GM21786 (cell line): ENCODE results near the gene IGSF3.
"Not testable (repeated sequence)": the region's sequence is repeated elsewhere in the genome, so short reads cannot be mapped to it uniquely, and the experiment has no call there.

ENCODE experiments used
- ATAC-seq: cut with Tn5 transposase; IDR thresholded peaks from one replicate; pipeline ENCODE4 v1.9.1; 2021; ENCODE audit not compliant: unreplicated experiment

Gene IGSF3

DNA sequence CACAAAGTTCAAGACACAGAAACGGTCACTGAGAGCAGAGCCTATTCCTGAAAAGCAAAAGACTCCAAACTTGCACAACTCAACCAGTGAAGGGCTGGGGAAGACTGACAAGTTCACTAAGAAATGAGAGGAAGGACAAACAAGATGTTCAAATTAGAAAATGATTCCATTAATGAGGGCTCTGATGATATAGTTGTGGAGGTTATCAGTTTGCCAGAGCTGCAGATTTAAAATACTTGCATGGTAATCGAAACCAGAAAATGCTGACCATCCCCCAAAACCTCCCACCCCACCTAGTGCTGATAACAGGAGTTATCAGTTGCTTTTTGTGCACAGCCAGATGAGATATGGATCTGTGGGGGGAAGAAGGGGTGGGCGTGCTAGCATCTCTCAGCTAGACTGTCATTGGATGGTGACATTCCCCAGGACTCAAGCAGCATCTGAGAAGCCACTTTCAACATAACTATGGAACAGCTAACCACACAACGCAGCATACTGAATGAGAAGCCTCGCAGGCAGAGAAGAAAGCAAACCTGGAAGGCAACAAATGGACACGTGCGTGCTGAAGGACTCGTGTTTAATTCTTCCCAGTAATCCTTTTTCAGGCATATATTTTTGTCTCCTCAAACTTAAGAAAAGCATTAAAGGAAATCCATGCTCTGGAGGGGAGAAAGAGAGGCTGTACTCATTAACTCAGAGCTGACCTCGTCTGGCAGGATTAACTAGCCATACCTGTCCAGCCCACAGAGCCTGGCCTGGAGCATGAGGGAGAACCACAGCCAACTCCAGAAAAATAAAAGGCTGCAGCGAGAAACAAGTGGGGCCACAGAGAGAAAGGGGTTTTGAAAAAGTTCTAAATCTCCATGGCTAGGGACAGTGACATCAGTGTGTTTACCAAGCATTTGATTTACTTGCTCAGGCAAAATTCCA is 35.3 kb downstream of the IGSF3 start:
- ATAC-seq = not testable (repeated sequence)

DNA sequence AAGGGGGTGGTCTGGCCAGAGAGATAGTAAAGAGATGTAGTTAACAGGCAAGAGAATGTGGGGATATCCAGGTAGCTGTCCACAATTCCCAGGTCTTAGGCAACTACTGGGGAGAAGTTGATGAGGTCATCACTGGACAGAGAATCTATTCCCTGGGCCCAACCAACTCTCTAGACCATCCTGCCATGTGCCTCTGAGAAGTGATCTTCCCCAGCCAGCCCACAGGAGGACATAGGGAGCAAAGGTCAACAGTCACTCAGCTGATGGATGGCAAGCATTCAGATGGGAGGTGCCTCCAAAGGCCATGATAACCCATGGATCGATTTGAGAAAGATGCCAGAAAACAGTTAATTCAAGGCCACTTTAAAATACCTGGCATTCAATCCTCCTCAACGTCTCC is 36.0 kb downstream of the IGSF3 start:
- ATAC-seq = not testable (repeated sequence)

DNA sequence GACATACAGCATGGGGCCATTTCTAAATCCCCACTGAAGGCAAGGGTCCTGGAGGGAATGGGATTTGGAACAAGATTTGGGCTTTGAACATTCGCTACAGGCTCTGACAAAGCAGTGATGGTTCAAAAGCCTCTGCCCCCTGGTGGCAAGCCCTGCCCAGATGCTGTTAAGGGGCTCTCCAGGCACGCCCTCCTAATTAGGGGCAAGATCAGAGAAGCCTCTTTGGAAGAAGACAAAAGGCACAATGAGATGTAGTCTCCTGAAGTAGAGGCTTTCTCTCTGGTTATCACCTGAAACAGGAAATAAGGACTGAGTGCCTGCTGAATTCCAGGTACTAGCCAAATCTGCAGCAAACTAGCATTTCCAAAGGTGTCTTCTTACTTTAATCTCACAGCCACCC is 37.5 kb downstream of the IGSF3 start:
- not testable (repeated sequence) for ATAC-seq

DNA sequence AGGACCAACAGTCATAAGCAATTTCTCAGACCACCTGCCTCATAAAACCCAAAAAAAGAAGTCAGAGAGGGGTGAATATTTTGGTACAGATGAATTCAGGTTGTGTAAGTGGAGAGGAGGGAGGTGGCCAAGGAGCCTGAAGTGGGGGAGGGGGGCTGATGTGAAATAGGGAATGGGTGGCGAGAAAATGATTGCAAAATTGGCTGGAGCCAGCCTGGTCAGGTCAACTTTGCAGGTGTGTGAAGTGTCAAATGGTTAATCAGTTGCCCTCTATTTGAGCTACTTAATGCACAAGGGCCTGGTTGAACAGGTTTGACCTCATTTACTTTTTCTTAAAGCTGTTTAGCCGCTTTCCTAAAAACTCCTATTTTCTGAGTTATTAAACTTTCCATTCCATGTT is 38.1 kb downstream of the IGSF3 start:
- ATAC-seq = not testable (repeated sequence)

DNA sequence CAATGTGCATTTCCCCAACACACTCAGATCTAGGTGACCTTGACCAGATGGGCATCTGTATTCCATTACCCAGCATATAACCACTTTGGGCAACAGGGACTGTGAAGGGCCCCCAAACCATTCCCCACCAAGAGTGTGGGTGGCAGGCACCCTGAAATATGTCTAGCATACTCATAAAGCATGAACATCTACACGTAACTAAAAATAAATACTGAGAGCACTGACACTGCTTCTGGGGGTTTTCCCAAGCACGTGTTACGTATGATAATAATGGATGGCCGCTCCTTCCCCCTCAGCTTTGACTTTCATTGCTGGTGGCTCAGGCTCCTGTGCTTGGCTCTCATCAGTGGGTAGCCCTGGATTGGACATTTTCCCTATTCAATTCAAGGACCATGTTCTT is 39.1 kb downstream of the IGSF3 start:
- no peak for ATAC-seq

DNA sequence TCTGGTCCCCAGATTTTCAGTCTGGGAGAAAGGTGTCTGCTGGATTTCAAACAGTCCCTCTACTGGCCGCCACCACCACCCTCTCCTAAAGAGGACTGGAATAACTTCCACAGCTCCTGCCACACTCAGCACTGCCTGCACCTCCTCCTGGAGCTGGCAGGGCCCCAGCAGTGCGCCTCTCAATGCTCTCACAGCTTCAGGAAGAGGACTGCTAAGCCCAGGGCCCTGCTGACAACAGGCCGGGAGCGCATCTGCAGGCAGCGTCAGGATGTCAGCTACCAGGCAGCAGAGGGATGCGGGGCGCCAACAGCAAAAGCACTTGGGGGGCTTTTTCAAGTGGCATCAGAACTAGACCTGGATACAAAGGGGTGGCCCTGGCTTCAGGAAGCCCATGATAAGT is 40.2 kb downstream of the IGSF3 start:
- not testable (repeated sequence) for ATAC-seq

DNA sequence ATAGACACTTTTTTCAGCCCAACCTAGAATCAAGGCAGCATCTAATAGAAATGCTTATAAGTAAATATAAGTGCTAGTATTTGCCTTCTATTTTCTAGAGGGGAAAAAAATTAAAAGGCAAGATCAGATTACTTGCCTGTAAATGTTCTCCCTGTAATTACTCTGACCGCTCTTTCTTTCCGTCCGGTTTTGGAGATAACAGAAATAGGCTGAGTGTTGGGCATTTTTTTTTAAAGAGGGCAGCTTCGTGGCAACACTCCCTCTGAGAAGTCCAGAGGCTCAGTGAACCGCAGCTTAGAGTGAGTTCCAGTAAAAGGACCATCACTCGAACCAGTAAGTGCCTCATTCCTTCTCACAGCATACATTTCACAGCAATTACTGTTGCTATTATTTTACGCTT is 40.6 kb downstream of the IGSF3 start:
- not testable (repeated sequence) for ATAC-seq

DNA sequence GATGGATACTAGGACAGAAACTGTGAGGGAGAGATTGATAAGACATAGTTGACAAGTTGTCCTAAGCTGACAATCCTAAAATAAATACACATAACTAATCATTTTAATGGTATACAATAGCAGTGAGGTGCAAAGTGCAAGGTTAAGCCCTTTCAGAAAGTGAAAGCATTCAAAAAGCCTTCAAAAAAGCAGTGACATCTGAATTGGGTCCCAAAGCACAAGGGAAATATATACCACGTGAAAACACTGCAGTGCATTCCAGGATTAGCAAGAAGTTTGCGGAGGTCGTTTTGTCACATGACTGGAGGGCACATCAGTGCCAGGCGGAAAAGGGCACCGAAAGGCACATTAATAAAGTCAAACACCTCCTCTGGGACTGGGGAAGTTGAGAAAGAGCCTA is 42.4 kb downstream of the IGSF3 start:
- not testable (repeated sequence) for ATAC-seq

DNA sequence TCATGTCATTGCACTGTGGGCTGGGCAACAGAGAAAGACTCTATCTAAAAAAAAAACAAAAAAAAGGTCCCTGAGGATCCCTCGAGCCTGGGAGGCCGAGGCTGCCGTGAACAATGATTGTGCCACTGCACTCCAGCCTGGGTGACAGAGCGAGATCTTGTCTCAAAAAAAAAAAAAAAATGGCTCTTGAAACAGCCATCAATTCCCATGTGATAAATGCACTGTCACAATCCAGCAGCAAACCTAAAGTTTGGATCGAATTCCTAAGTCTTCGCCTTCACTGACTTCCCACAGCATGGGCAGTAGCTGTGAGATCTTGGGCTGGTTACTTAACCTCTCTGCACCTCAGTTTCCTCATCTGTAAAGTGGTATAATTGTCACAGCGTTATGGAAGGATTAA is 43.5 kb downstream of the IGSF3 start:
- ATAC-seq = no peak

DNA sequence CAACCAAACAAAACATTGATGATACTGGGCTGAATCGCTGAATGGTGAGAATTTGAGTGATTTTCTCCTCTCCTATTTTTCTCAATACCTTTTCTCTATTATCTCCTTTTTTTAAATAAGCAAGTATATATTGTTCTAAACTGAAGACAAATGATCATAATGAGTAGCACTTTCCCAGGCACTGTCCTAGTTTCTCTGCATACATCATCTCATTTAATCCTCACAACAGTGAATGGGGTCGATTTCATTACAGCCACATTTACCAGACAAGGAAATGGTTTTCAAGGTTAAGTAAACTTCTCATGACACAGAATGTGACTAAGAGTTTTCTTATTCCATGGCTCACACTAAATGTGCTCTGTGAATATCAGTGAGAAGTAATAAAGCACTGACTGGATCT is 45.0 kb downstream of the IGSF3 start:
- not testable (repeated sequence) for ATAC-seq

DNA sequence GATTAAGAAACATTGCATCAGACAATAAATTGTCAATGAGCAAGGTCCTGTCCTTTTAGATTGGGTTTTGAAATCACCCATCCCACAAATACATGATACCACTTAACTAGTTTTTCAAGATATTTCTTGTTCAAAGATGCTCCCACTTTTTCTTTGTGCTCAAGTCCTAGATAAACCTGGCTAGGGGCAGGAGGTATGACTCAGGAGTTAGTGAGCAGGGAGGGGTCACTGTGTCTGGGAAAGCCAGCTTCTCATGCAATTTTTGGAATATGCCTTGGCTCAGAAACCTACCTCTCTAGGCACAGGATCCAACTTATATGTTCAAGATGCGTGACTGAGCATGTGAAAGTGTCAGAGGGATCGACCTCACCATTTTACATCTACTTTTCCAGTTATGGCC is 45.8 kb downstream of the IGSF3 start:
- ATAC-seq = not testable (repeated sequence)

DNA sequence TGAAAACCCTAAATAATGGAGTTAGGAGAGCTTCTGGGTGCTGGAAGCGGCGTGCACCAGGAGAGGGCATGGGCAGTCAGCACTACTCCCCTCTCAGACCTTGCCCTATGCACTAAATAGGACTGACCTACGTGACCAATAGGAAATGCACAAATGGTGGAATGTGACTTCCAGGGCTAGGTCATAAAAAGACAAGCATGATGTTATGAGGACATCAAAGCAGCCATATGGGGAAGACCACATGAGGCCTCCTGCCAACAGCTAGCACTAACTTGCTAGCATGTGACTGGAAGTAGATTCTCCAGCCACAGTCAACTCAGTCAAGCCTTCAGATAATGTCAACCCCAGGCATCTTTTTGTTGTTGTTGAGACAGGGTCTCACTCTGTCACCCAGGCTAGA is 47.1 kb downstream of the IGSF3 start:
- ATAC-seq = not testable (repeated sequence)

DNA sequence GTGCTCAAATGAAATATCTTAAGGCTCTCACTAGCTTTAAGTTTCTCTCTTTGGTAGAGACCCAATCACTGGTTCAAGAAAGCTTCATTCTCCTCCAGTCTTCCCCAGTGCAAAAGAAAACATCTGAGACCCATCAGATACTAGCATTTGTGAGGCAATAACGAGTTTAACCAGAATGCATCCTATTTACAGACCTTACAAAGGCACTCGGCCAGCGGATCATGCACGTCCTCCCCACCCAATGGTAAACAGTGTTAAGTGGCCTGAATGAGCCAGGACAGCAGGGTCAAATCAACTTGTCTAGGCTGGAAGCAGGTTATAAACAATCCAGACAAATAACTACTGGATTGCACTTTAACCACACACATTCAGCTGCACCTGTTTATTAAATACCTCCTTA is 48.4 kb downstream of the IGSF3 start:
- not testable (repeated sequence) for ATAC-seq

DNA sequence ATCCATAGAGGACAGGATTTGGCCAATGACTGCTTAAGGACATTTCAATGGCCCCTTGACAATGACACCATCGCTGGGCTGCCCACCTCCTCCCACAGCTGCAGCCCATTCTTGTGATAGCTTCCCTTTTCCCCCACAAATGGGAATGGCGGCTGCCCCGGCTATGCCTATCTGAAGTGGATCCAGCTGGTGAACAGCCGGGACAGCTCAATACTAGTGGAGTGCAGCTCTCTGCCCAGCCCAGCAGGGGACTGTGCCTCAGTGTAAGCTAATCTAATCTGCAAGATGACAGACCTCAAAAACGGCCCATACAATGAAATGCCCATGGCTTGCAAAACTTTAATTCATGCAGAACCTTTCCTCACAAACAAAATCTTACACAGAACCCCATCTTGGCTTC is 49.7 kb downstream of the IGSF3 start:
- ATAC-seq = not testable (repeated sequence)

DNA sequence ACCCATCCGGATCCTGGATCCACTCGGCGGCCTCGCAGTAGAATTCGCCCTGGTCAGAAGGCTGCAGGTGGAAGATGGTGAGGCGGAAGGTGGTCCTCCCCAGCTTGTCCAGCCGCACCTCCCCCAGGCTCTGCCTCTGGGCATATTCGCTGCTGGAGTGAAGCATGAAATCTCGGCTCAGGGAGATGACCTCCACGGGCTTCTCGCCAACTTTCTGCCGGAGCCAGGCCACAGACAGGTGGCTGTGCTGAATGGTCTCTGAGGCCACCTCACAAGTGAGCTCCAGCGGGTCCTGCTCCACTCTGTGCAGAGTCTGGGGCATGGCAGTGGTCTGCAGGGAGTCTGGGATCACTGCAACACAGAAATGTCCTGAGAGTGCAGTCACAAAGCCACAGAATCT is 53.7 kb downstream of the IGSF3 start:
- ATAC-seq = not testable (repeated sequence)

DNA sequence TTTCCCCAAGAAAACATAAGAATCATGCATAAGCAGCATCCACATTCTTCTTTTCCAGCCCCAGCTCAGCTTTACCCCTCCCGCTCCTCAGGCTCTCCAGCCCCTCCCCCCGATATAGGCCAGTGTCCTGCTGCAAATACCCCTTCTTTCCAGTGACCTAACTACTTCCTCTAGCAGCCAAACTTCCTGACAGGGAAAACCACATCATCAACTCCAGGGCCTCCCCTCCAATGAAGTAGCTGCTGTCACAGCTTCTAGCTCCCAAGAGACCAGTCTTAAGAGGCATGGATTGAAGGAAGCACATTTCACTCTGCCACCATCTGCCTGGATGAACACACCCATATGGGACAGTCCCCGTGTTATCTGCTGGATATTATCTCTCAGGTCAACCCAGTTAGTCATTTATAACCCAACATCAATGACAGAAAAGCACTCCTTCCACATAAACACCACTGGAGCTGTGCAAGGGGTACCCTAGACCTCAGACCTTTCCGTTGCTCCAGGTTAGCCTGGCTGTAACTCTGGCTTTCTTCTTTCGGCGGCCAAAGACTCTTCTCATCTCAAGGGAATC is 57.6 kb downstream of the IGSF3 start:
- not testable (repeated sequence) for ATAC-seq

DNA sequence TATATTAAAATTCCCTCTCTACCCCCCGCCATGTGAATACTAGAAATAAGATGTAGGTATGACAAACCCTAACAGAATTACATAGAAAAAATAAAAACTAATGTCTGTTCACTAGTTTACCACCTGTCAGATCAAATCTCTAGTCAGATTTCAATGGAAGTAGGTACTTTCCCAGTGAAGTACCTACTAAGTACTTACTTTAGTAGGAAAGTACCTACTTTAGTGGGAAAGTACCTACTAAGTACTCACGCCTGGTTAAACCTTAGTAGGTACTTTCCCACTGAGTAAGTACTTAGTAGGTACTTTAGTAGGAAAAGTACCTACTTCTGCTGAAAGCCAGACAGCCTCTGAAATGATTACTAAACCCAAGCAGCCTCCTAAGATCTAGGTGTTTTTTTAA is 58.7 kb downstream of the IGSF3 start:
- ATAC-seq = not testable (repeated sequence)

DNA sequence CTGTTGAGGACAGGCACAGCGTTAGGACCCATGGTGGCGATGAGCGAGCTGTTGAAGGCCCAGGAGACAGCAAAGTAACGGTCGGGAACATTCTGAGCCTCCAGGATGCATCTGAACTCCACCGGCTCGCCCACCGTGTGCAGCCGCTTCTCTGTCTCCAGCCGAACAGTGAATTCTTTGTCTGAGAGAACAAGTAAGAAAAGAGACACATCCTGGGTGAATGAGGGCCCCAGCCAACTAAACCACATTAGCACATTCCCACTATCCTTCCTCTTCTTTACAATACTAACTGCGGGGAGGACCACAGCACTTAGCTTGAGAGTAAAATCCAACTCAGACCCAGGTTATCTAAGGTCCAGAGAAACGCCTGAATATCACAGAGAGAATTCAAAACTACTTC is 59.4 kb downstream of the IGSF3 start:
- ATAC-seq = not testable (repeated sequence)

DNA sequence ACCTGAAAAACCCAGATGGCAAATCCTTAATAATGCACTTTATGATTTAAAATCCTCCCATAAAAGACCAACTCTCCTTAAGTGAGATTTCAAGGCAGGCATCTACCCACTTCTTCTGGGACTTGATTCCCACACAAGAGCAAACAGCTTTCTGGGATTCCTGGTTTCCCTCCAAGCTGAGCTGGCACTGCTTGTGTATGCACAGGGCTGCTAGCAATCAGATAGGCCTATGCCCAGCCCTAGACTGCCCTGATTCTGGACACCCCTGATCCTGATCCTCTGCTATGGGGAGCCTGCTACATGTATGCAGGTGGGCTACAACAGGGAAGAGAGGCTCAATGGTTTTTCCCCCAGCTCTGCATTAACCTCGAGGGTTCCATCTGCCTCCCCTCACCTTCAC is 60.1 kb downstream of the IGSF3 start:
- not testable (repeated sequence) for ATAC-seq

DNA sequence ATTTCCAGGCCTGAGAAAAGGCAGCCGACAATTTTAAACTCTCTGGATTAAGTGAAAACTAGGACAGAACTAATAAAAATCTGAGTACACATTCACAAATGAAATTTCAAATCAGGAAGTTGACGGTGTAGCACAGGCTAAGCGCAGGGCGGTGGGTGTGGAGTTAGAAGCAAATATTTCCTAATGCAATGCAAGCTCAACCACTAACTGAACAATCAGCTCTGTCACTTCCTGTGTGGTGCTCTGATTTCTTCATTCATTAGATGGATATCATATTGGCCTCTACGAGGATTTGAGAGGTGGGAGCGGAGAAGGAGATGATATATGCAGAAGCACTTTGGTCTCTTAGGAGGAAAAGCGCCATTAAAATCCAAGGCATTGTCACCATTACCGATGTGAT is 61.5 kb downstream of the IGSF3 start:
- not testable (repeated sequence) for ATAC-seq

DNA sequence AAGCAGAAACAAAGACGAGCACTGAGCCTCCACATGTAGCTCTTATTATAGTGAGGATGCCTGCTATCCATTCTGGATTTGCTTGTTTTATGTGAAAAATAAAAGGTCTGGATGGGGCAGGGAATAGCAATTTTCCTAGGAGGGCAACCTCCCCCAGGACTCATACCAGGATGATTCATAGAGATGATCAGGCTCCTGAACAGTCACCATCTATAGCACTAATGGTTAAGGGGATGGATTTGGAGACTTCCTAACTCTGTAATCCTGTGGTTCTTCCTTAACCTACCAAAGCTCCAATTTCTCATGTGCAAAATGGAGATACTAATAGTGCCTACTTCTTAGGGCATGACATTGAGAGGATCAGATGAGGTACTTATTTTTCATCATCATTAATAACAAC is 62.2 kb downstream of the IGSF3 start:
- ATAC-seq = no peak

DNA sequence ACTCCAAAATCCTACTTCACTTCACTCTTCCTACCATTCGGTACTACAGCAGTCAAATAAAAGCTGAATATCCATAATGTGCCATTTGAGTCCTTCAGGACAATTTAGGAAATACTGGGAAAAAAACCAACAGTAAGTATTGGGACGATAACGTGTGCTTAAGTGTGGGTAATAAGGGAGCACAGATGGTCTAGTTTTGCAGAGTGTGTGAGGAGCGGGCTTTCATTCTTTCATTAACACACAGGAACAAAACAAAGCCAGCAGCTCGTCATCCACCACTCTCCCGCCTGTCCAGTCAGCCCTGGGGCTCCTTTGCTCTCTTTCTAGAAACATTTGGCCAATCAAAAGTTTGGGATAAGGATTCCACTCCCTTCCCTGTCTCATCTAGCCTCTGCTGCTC is 63.1 kb downstream of the IGSF3 start:
- ATAC-seq = not testable (repeated sequence)
